Calu3 (cell line): Measurements from ENCODE around the gene ZDHHC4. TPM values are rescaled to one million over a fixed set of nuclear protein-coding genes. Genes with fewer than 3 reads are reported as not detected.
A peak's percentile ranks its signal among the peaks of the same experiment; 100 is the strongest.

Experiments
- BruUV-seq: library from RNA; stranded (reverse); fragments of 400-500 nt; replicated peaks from 2 replicates; lab custom pipeline; 2021; lab: Mats Ljungman, UMichigan
- CTCF ChIA-PET: fragments of 300-600 bp; sonication (Branson Sonifier 250); formaldehyde crosslinking; loops from one replicate; lab custom pipeline; 2022; ENCODE audit warnings: antibody characterized with exemption; lab: Charles Lee
- DNase-seq: peaks from one replicate; pipeline ENCODE4 v3.0.0; 2022
- H3K27ac Mint-ChIP-seq: one replicate; pipeline ENCODE4 v1.8.0; 2022; ENCODE audit warnings: mixed read lengths; ENCODE audit not compliant: unreplicated experiment
- H3K27me3 Mint-ChIP-seq: one replicate; pipeline ENCODE4 v1.8.0; 2022; ENCODE audit warnings: mixed read lengths; ENCODE audit not compliant: unreplicated experiment
- H3K36me3 Mint-ChIP-seq: one replicate; pipeline ENCODE4 v1.8.0; 2022; ENCODE audit warnings: mild to moderate bottlenecking, moderate library complexity, mixed read lengths; ENCODE audit not compliant: insufficient read depth, unreplicated experiment
- H3K4me1 Mint-ChIP-seq: one replicate; pipeline ENCODE4 v1.8.0; 2022; ENCODE audit warnings: mild to moderate bottlenecking, low read depth, mixed read lengths; ENCODE audit not compliant: unreplicated experiment
- H3K4me3 Mint-ChIP-seq: one replicate; pipeline ENCODE4 v1.8.0; 2022; ENCODE audit warnings: mild to moderate bottlenecking, low read depth, moderate library complexity, mixed read lengths; ENCODE audit not compliant: unreplicated experiment
- H3K9me3 Mint-ChIP-seq: one replicate; pipeline ENCODE4 v1.8.0; 2022; ENCODE audit warnings: low read depth, mixed read lengths; ENCODE audit not compliant: unreplicated experiment
- CTCF ChIP-seq: fragments of 200-600 bp; IDR thresholded peaks from one replicate; pipeline ENCODE4 v1.8.0; 2022; ENCODE audit warnings: antibody characterized with exemption; ENCODE audit not compliant: unreplicated experiment
- intact Hi-C: fragments of 100-400 bp; cut with micrococcal nuclease; formaldehyde crosslinking; loops from one replicate; pipeline ENCODE4 v1.10.0; 2022; ENCODE audit not compliant: unreplicated experiment
- total RNA-seq: library from RNA; stranded (reverse); gene quantifications from 2 replicates; pipeline ENCODE4 v1.2.3, GENCODE V29; 2022

ZDHHC4 gene
- total RNA-seq, 1 experiment from 2014 or later: 83.9 TPM

- BruUV-seq: no TSS peak
- TF ChIP-seq CTCF: no peak
- Mint-ChIP-seq H3K27me3 (peaks cover 19% of the 10 kb centered on the region), H3K4me3 (no peak overlapping the region), H3K27ac (no peak overlapping the region), H3K4me1 (no peaks in the 10 kb centered on the region), H3K9me3 (no peaks in the 10 kb centered on the region), H3K36me3 (peaks cover 27% of the 10 kb centered on the region)
- intact Hi-C loops: no loop called here
- CTCF ChIA-PET: interaction anchor here (0.6 to 0.7 kb wide), 2 partner anchors 234 to 958 kb away, joined by 3 to 5 read pairs; partner anchors contain the start of gene MIOS
- DNase-seq: no peak
Measured at GRCh38 chr7:6608794-6609193, 31.5 kb downstream of the ZDHHC4 start.

- no peak overlapping the region for H3K4me3 Mint-ChIP-seq
Measured at GRCh38 chr7:6612819-6613218, 35.6 kb downstream of the ZDHHC4 start.

GRCh38 chr7:6613706-6614105, 36.5 kb downstream of the ZDHHC4 start:
- CTCF ChIA-PET: no interaction called here
- Mint-ChIP-seq H3K27ac (no peak overlapping the region), H3K27me3 (peaks cover 33% of the 10 kb centered on the region), H3K4me1 (peaks cover 15% of the 10 kb centered on the region), H3K4me3 (no peak overlapping the region), H3K36me3 (peaks cover 26% of the 10 kb centered on the region), H3K9me3 (no peaks in the 10 kb centered on the region)
- no peak for DNase-seq
- no peak for TF ChIP-seq CTCF
- TSS peak; percentile 60 for BruUV-seq
- intact Hi-C loops: loop anchor here (10.0 kb wide), 1 partner anchor 261 kb away; no protein-coding TSS in a partner anchor

More at GRCh38 chr7:6612819-6613218, 35.6 kb downstream of the ZDHHC4 start:
- Mint-ChIP-seq H3K36me3 (peaks cover 25% of the 10 kb centered on the region), H3K27me3 (peaks cover 33% of the 10 kb centered on the region), H3K9me3 (no peaks in the 10 kb centered on the region), H3K27ac (no peak overlapping the region), H3K4me1 (peaks cover 15% of the 10 kb centered on the region)
- TF ChIP-seq CTCF: no peak
- BruUV-seq: no TSS peak
- no peak for DNase-seq
- CTCF ChIA-PET: no interaction called here
- intact Hi-C loops: loop anchor here (10.0 kb wide), 1 partner anchor 262 kb away; no protein-coding TSS in a partner anchor

GRCh38 chr7:6614953-6615722, 37.9 kb downstream of the ZDHHC4 start, which contains the start of gene ZNF853:
TSS of gene ZNF853 (plus strand) at chr7:6615610. CDS start at chr7:6616175, 565 bp downstream.
- H3K4me3 Mint-ChIP-seq: peak within 1 kb of the TSS; percentile 74
- intact Hi-C loops: loop anchor here (10.0 kb wide), 1 partner anchor 260 kb away; no protein-coding TSS in a partner anchor
- H3K27me3 Mint-ChIP-seq: peaks cover 33% of the 10 kb centered on the region
- H3K9me3 Mint-ChIP-seq: no peaks in the 10 kb centered on the region
- H3K27ac Mint-ChIP-seq: peak within 1 kb of the TSS; percentile 17
- peaks cover 26% of the 10 kb centered on the region for H3K36me3 Mint-ChIP-seq
- TF ChIP-seq CTCF: no peak
- CTCF ChIA-PET: no interaction called here
- peaks cover 15% of the 10 kb centered on the region for H3K4me1 Mint-ChIP-seq
- DNase-seq: peak; percentile 27
- BruUV-seq: no TSS peak
